ENCODE results near the gene PRF1.
A peak's percentile ranks its signal among the peaks of the same experiment; 100 is the strongest.

The PRF1 gene

DNA sequence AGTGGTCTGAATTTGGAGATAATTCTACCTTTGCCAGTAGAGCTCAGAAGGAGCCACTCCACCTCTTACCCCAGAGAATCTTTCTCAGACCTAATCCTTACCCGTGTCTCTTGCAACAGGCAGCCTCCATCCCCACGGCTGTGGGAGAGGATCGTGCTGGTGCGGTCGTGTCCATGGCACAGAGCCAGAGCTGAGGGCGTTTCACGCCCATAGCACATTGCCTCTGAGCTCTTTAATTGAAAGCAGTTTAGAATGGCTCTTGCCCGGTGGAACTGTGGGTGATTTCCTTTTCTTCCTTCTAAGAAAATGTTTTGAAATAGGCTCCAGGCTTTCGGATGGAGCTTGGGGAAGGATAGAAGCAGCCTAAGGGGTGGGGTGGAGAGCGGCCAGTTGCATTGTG lies 41.5 kb downstream of the PRF1 start:
- H3K4me3 ChIP-seq (ENCODE audit: low read length) = no peak overlapping the region
- TF ChIP-seq, protein P1, sequence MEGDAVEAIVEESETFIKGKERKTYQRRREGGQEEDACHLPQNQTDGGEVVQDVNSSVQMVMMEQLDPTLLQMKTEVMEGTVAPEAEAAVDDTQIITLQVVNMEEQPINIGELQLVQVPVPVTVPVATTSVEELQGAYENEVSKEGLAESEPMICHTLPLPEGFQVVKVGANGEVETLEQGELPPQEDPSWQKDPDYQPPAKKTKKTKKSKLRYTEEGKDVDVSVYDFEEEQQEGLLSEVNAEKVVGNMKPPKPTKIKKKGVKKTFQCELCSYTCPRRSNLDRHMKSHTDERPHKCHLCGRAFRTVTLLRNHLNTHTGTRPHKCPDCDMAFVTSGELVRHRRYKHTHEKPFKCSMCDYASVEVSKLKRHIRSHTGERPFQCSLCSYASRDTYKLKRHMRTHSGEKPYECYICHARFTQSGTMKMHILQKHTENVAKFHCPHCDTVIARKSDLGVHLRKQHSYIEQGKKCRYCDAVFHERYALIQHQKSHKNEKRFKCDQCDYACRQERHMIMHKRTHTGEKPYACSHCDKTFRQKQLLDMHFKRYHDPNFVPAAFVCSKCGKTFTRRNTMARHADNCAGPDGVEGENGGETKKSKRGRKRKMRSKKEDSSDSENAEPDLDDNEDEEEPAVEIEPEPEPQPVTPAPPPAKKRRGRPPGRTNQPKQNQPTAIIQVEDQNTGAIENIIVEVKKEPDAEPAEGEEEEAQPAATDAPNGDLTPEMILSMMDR (IDR thresholded peaks at IDR 0.05; ENCODE audit: insufficient read depth, low read depth, low read length, missing control alignments) = no peak
- DNase-seq (ENCODE audit: low read depth) = no peak

DNA sequence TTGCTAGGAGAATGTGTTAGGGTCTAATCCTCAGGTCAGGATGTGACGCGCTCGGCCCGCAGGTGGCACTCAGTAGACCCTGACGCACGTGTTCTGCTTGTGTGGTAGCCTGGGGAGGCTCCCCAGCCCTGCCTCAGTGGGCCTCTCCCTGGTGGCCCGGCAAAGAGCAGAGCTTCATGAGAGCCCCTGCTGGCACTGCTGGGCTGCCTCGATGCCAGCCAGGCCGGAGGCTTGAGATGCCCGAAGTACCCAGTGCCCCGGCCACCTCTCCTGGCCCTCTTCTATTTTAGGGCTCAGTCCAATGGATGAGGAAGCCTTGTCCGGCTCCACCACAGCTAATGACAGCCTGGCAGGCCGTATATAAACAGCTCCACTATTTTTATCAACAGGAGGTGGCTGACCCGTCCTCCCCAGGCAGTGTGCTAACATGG lies 42.0 kb downstream of the PRF1 start:
- no peak overlapping the region for H3K4me3 ChIP-seq (ENCODE audit: low read length)
- DNase-seq (ENCODE audit: low read depth) = no peak
- TF ChIP-seq, protein P1 (IDR thresholded peaks at IDR 0.05; ENCODE audit: insufficient read depth, low read depth, low read length, missing control alignments) = no peak

DNA sequence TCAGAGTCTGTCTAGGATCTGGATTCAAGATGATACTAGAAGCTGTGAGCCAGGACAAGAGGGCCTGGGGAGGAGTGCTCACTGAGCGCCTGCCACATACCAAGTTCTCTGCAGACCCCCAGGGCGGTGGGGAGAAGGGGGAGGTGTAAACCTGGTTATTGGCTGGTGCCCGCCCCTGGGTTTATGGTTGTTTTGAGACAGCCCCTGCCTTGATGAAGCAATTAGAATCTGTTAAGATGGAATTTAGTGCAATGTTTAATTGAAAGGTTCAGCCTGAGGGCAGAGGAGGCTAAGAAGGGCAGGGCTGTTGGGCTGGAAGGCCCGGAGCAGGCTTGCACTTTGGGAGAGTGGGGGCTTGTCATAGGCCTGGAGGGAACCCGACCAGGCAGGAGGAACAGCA lies 42.7 kb downstream of the PRF1 start:
- TF ChIP-seq, protein P1 (IDR thresholded peaks at IDR 0.05; ENCODE audit: insufficient read depth, low read depth, low read length, missing control alignments) = no peak
- H3K4me3 ChIP-seq (ENCODE audit: low read length) = no peak overlapping the region
- no peak for DNase-seq (ENCODE audit: low read depth)

DNA sequence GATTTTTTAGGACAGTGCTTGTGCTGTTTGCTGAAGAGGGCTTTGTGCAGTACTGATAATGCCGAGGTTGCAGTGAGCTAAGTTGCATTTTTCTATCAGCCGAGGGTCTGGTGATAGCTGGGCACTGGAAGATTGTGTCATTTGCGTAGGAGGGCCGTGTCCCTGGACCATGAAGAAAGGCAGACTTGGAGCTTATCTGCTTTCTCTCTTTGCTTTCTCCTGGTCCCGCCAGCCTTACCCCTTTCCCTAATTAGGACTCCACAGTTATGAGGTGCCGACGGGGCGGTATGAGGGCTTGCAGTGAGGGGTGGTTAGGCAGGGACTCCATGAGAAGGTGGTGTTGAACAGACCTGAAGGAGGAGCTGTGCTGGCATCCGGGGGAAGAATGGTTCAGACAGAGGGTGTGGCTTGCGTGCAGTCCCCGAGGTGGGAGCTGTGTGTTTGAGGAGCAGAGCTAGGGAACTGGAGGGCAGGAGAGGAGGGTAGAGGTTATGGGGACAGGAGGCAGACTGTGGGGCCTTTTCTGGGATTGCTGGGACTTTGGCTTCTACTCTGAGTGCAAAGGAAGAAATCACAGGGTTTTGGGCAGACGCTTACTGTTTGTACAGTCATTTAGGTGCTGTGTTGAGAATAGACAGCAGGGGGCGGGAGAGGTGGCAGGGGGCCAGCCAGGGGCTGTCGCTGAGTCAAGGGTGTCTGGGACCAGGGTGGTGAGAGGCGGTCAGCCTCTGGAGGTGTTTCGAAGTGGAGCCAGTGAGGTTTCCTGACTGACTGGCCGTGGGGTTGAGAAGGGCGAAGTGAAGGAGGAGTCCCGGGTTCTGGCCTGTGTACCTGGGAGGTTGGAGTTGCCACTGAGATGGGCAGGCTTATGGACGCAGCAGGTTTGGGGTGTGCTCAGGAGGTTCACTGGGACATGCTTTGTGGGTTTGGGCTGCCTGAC lies 43.4 kb downstream of the PRF1 start:
- DNase-seq (ENCODE audit: low read depth) = peak; percentile 53
- TF ChIP-seq, protein P1 (IDR thresholded peaks at IDR 0.05; ENCODE audit: insufficient read depth, low read depth, low read length, missing control alignments) = peak; percentile 52
- no peak overlapping the region for H3K4me3 ChIP-seq (ENCODE audit: low read length)

DNA sequence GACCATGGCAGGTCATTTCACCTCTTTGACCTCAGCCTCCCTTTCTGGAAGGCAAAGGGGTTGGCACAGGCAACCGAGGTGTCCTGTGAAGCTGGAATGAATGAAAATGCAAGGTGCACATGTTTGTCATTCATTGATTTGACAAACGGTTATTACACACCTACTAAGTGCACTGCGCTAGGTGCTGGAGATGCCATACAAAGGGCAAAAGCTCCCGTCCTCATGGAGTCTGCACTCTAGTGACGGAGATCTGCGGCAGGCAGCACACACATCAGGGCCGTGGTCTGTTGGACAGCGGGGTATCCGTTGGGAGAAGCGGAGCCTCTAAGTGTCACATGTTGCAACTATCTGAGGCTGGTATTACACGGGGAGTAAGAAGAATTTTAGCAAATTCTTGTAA lies 44.2 kb downstream of the PRF1 start:
- no peak for DNase-seq (ENCODE audit: low read depth)
- no peak overlapping the region for H3K4me3 ChIP-seq (ENCODE audit: low read length)
- TF ChIP-seq, protein P1 (IDR thresholded peaks at IDR 0.05; ENCODE audit: insufficient read depth, low read depth, low read length, missing control alignments) = no peak

DNA sequence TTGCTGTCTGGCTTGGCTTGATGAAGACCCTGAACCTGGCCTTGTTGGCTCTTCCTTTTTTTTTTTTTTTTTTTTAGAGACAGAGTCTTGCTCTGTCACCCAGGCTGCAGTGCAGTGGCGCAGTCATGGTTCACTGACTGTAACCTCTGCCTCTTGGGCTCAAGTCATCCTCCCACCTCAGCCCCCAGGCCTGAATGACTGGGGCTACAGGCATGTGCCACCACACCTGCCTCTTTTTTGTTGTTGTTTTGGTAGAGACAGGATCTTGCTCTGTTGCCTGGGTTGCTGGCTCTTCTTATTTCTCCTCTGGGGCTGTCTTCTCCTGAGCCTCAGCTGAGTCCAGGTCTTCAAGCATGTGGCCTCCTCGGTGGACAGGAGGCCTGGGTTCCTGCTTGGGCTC lies 44.7 kb downstream of the PRF1 start:
- DNase-seq (ENCODE audit: low read depth) = no peak
- TF ChIP-seq, protein P1 (IDR thresholded peaks at IDR 0.05; ENCODE audit: insufficient read depth, low read depth, low read length, missing control alignments) = no peak
- H3K4me3 ChIP-seq (ENCODE audit: low read length) = no peak overlapping the region
